ENCODE data around the gene ATXN7L1.

ATXN7L1 gene

GRCh38 chr7:105724688-105725087, 151.7 kb downstream of the ATXN7L1 start:
- ChIA-PET POLR2A (no interaction called here), CTCF (interaction anchor here (0.6 kb wide), 1 partner anchor 11 kb away, joined by 4 read pairs; no protein-coding TSS in a partner anchor)
- Histone ChIP-seq H3K36me3 (ENCODE audit: control insufficient read depth in 2 of 2, insufficient read depth in 1 of 2, low read length in 2 of 2) (no peaks in the 10 kb centered on the region), H3K4me1 (ENCODE audit: control insufficient read depth, insufficient read depth, low read length) (peaks cover 1% of the 10 kb centered on the region; the same call in 1 of the 2 replicates), H3K9me3 (ENCODE audit: control insufficient read depth, insufficient read depth, low read depth, low read length) (no peaks in the 10 kb centered on the region), H3K4me3 (ENCODE audit: low read depth, low read length) (no peak overlapping the region), H3K27ac (ENCODE audit: extremely low read depth, low read depth, low read length) (no peak overlapping the region)
- TF ChIP-seq FEZF1 (tag by site-specific recombination; IDR thresholded peaks at IDR 0.05) (no peak), ZNF24 (tag by site-specific recombination; IDR thresholded peaks at IDR 0.05) (no peak), YY1 (tag by site-specific recombination; IDR thresholded peaks at IDR 0.05) (no peak), OSR2 (tag by site-specific recombination; IDR thresholded peaks at IDR 0.05) (no peak), ZNF830 (tag by site-specific recombination; IDR thresholded peaks at IDR 0.05; ENCODE audit: low read depth) (no peak), CTCF (tag by site-specific recombination; IDR thresholded peaks at IDR 0.05) (no peak), ZNF677 (tag by site-specific recombination; IDR thresholded peaks at IDR 0.05) (no peak)
- TF ChIP-seq, protein P1, sequence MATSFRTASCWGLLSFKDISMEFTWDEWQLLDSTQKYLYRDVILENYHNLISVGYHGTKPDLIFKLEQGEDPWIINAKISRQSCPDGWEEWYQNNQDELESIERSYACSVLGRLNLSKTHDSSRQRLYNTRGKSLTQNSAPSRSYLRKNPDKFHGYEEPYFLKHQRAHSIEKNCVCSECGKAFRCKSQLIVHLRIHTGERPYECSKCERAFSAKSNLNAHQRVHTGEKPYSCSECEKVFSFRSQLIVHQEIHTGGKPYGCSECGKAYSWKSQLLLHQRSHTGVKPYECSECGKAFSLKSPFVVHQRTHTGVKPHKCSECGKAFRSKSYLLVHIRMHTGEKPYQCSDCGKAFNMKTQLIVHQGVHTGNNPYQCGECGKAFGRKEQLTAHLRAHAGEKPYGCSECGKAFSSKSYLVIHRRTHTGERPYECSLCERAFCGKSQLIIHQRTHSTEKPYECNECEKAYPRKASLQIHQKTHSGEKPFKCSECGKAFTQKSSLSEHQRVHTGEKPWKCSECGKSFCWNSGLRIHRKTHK (tag by site-specific recombination; IDR thresholded peaks at IDR 0.05), result no peak
- TF ChIP-seq, protein P2, sequence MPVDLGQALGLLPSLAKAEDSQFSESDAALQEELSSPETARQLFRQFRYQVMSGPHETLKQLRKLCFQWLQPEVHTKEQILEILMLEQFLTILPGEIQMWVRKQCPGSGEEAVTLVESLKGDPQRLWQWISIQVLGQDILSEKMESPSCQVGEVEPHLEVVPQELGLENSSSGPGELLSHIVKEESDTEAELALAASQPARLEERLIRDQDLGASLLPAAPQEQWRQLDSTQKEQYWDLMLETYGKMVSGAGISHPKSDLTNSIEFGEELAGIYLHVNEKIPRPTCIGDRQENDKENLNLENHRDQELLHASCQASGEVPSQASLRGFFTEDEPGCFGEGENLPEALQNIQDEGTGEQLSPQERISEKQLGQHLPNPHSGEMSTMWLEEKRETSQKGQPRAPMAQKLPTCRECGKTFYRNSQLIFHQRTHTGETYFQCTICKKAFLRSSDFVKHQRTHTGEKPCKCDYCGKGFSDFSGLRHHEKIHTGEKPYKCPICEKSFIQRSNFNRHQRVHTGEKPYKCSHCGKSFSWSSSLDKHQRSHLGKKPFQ (tag by site-specific recombination; IDR thresholded peaks at IDR 0.05), result no peak
- TF ChIP-seq, protein P3, sequence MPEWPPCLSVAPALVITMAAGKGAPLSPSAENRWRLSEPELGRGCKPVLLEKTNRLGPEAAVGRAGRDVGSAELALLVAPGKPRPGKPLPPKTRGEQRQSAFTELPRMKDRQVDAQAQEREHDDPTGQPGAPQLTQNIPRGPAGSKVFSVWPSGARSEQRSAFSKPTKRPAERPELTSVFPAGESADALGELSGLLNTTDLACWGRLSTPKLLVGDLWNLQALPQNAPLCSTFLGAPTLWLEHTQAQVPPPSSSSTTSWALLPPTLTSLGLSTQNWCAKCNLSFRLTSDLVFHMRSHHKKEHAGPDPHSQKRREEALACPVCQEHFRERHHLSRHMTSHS (tag by site-specific recombination; IDR thresholded peaks at IDR 0.05), result no peak

DNA sequence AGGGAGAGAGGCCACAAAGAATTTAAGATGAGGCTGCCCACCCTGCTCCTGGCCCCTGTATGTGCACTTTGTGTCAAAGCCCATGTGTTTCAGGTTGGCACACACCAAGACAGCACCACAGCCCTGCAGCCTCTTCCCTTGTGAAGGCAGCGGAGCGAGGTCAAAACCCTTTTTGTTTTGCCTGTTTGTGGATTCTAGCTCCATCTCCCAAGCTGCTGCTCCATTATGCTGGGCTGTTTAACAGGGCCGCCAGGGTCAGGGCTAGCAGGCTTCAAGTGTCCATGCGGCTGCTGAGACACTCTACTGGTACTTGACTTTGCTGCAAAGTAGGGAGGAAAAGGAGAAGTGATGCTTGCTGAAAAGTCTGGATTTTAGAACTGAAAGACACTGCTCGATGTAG, 152.8 kb downstream of the ATXN7L1 start:
- POLR2A ChIA-PET, result no interaction called here
- no peak overlapping the region for H3K27ac ChIP-seq (ENCODE audit: extremely low read depth, low read depth, low read length)
- TF ChIP-seq ZNF560 (tag by site-specific recombination; IDR thresholded peaks at IDR 0.05; ENCODE audit: borderline replicate concordance), result no peak
- TF ChIP-seq, protein P4, sequence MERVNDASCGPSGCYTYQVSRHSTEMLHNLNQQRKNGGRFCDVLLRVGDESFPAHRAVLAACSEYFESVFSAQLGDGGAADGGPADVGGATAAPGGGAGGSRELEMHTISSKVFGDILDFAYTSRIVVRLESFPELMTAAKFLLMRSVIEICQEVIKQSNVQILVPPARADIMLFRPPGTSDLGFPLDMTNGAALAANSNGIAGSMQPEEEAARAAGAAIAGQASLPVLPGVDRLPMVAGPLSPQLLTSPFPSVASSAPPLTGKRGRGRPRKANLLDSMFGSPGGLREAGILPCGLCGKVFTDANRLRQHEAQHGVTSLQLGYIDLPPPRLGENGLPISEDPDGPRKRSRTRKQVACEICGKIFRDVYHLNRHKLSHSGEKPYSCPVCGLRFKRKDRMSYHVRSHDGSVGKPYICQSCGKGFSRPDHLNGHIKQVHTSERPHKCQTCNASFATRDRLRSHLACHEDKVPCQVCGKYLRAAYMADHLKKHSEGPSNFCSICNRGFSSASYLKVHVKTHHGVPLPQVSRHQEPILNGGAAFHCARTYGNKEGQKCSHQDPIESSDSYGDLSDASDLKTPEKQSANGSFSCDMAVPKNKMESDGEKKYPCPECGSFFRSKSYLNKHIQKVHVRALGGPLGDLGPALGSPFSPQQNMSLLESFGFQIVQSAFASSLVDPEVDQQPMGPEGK (tag by site-specific recombination; IDR thresholded peaks at IDR 0.05), result no peak
- TF ChIP-seq GLIS2 (tag by site-specific recombination; IDR thresholded peaks at IDR 0.05), result no peak
- TF ChIP-seq TCF7L2 (IDR thresholded peaks at IDR 0.05; ENCODE audit: borderline replicate concordance, low read depth, low read length), result no peak
- TF ChIP-seq ZNF239 (tag by site-specific recombination; IDR thresholded peaks at IDR 0.05), result no peak
- no peak for TF ChIP-seq ZFP37 (tag by site-specific recombination; IDR thresholded peaks at IDR 0.05)
- TF ChIP-seq ZNF473 (tag by site-specific recombination; IDR thresholded peaks at IDR 0.05), result no peak
- no peak for TF ChIP-seq KLF17 (tag by site-specific recombination; IDR thresholded peaks at IDR 0.05)
- TF ChIP-seq ZNF621 (tag by site-specific recombination; IDR thresholded peaks at IDR 0.05), result no peak
- no peak for TF ChIP-seq ZEB2 (tag by site-specific recombination; IDR thresholded peaks at IDR 0.05)
- no peak for TF ChIP-seq ZNF133 (tag by site-specific recombination; IDR thresholded peaks at IDR 0.05)
- TF ChIP-seq CTCF (tag by site-specific recombination; IDR thresholded peaks at IDR 0.05), result no peak
- no peak for TF ChIP-seq ZNF830 (tag by site-specific recombination; IDR thresholded peaks at IDR 0.05; ENCODE audit: low read depth)
- TF ChIP-seq ZSCAN23 (tag by site-specific recombination; IDR thresholded peaks at IDR 0.05), result no peak
- TF ChIP-seq KLF9 (tag by site-specific recombination; IDR thresholded peaks at IDR 0.05; ENCODE audit: low read depth), result no peak
- H3K9me3 ChIP-seq (ENCODE audit: control insufficient read depth, insufficient read depth, low read depth, low read length), result no peaks in the 10 kb centered on the region
- CTCF ChIA-PET, result interaction anchor here (0.6 to 1.0 kb wide), 4 partner anchors 67 to 447 kb away, joined by 3 to 5 read pairs (median 3); no protein-coding TSS in a partner anchor
- no peak overlapping the region for H3K4me3 ChIP-seq (ENCODE audit: low read depth, low read length)
- H3K36me3 ChIP-seq (ENCODE audit: control insufficient read depth in 2 of 2, insufficient read depth in 1 of 2, low read length in 2 of 2), result no peaks in the 10 kb centered on the region
- H3K4me1 ChIP-seq (ENCODE audit: control insufficient read depth, insufficient read depth, low read length), result peaks cover 7% of the 10 kb centered on the region; the same call in 1 of the 2 replicates

Data from HEK293 (cell line).